Posterior vena cava (tissue), 2 donors: Measurements from ENCODE around the gene POLR1G. TPM values are rescaled to one million over a fixed set of nuclear protein-coding genes. Genes with fewer than 3 reads are reported as not detected.
"Not testable (repeated sequence)": the region's sequence is repeated elsewhere in the genome, so short reads cannot be mapped to it uniquely, and the experiment has no call there.

Experiments used
- DNase-seq: peaks from one replicate; pipeline ENCODE4 v3.0.0-alpha.2; 2020; ENCODE audit warnings: low spot score
- intact Hi-C, 2 donors: fragments of 100-400 bp; cut with DNase I; formaldehyde crosslinking; loops; one replicate each; pipeline versions ENCODE4 v1.14.1 to v1.14.2; 2022 to 2023
- total RNA-seq, 2 donors: library from RNA; stranded (reverse); fragmentation: NEBNext Ultra II Directional; extraction: Animal tissue kit (Norgen Biotek cat#: 25700); gene quantifications; one replicate each; pipeline ENCODE4 v1.2.1, GENCODE V29; 2021
- donor health status: DM: yes; HTN: yes; CAD: no.
- donor health status: DM: yes; HTN: yes; CAD: no.

POLR1G gene
- total RNA-seq, 2 donors from 2014 or later = 4.2 to 4.8 TPM

- intact Hi-C loops = no loop called here
- no peak for DNase-seq
Observed at GRCh38 chr19:45414468-45414867, 8.0 kb downstream of the POLR1G start.

GRCh38 chr19:45417151-45417550 lies 10.7 kb downstream of the POLR1G start:
- no peak for DNase-seq

GRCh38 chr19:45418802-45419201 lies 12.4 kb downstream of the POLR1G start:
- intact Hi-C loops = no loop called here
- DNase-seq = no peak

More at GRCh38 chr19:45417151-45417550, 10.7 kb downstream of the POLR1G start:
- intact Hi-C loops = no loop called here

- intact Hi-C loops = no loop called here
- DNase-seq = no peak
Observed at GRCh38 chr19:45419396-45419795, 13.0 kb downstream of the POLR1G start.

GRCh38 chr19:45419895-45420294 lies 13.5 kb downstream of the POLR1G start:
- no peak for DNase-seq
- intact Hi-C loops = no loop called here

- intact Hi-C loops = no loop called here
- no peak for DNase-seq
Observed at GRCh38 chr19:45420356-45420755, 13.9 kb downstream of the POLR1G start.

GRCh38 chr19:45420871-45421270 lies 14.4 kb downstream of the POLR1G start:
- DNase-seq = no peak
- intact Hi-C loops = no loop called here

GRCh38 chr19:45421947-45422498 lies 15.6 kb downstream of the POLR1G start:
- no peak for DNase-seq
- intact Hi-C loops = loop anchor here in 1 of 2 donors (2.0 kb wide), 1 partner anchor 15 kb away; the partner anchor contains the start of gene POLR1G

GRCh38 chr19:45423033-45423588 lies 16.7 kb downstream of the POLR1G start:
- no peak for DNase-seq
- intact Hi-C loops = loop anchor here in 1 of 2 donors (2.0 kb wide), 1 partner anchor 16 kb away; the partner anchor contains the start of gene POLR1G

- peak; percentile 97 for DNase-seq
- intact Hi-C loops = loop anchor here in 1 of 2 donors (2.0 kb wide), 1 partner anchor 17 kb away; the partner anchor contains the start of gene POLR1G
Observed at GRCh38 chr19:45423589-45424190, 17.2 kb downstream of the POLR1G start, which contains the start of gene ERCC1. TSS of gene ERCC1 (minus strand) at chr19:45423917. CDS start at chr19:45423374, 543 bp downstream.

GRCh38 chr19:45424191-45425058 lies 18.0 kb downstream of the POLR1G start:
- DNase-seq = peak; percentile 93
- intact Hi-C loops = no loop called here

GRCh38 chr19:45428384-45429231 lies 22.2 kb downstream of the POLR1G start:
- intact Hi-C loops = no loop called here
- peak; percentile 93 for DNase-seq

GRCh38 chr19:45429896-45430295 lies 23.5 kb downstream of the POLR1G start:
- DNase-seq, intact Hi-C loops: not testable (repeated sequence)

- DNase-seq, intact Hi-C loops: not testable (repeated sequence)
Observed at GRCh38 chr19:45431008-45431407, 24.6 kb downstream of the POLR1G start.

GRCh38 chr19:45432543-45432942 lies 26.1 kb downstream of the POLR1G start:
- intact Hi-C loops, DNase-seq: not testable (repeated sequence)

GRCh38 chr19:45437328-45437727 lies 30.9 kb downstream of the POLR1G start:
- intact Hi-C loops = loop anchor here in 1 of 2 donors (5.0 kb wide), 1 partner anchor 45 kb away; no protein-coding TSS in a partner anchor
- DNase-seq = no peak

GRCh38 chr19:45439190-45439568 lies 32.7 kb downstream of the POLR1G start:
- DNase-seq = no peak
- intact Hi-C loops = loop anchor here (1.0 to 5.0 kb wide), 2 partner anchors 40 to 43 kb away; no protein-coding TSS in a partner anchor

- intact Hi-C loops = loop anchor here (1.0 to 5.0 kb wide), 2 partner anchors 40 to 43 kb away; no protein-coding TSS in a partner anchor
- peak; percentile 95 for DNase-seq
Observed at GRCh38 chr19:45439569-45440258, 33.3 kb downstream of the POLR1G start.
